GM12878 (cell line): ENCODE results near the gene INTS7. TPM values are rescaled to one million over a fixed set of nuclear protein-coding genes. Genes with fewer than 3 reads are reported as not detected.

Experiments
- ATAC-seq: fragments of 200-7000 bp; cut with Tn5 transposase; 3 replicates; pipeline ENCODE4 v1.9.1; 2020; ENCODE audit warnings: mild to moderate bottlenecking, moderate library complexity
- BruUV-seq: library from RNA; stranded (reverse); fragments of 400-500 nt; replicated peaks from 2 replicates; lab custom pipeline; 2021; lab: Mats Ljungman, UMichigan
- CTCF ChIA-PET: fragments of 300-600 bp; sonication (Branson Sonifier 250); formaldehyde crosslinking; extraction: SDS; loops from one replicate; lab custom pipeline; 2021; ENCODE audit warnings: inconsistent platforms; lab: Yijun Ruan, JAX
- POLR2A ChIA-PET: fragments of 350-600 bp; formaldehyde crosslinking; extraction: SDS; loops from one replicate; lab custom pipeline; 2021; ENCODE audit warnings: inconsistent platforms; lab: Charles Lee
- RAD21 ChIA-PET: fragments of 300-600 bp; sonication (Branson Sonifier 250); formaldehyde crosslinking; loops from one replicate; lab custom pipeline; 2023; ENCODE audit warnings: antibody characterized with exemption; ENCODE audit not compliant: unreplicated experiment; lab: Charles Lee
- SMC1A ChIA-PET: fragments of 300-600 bp; sonication (Branson Sonifier 250); formaldehyde crosslinking; loops from one replicate; lab custom pipeline; 2023; ENCODE audit not compliant: unreplicated experiment, uncharacterized antibody; lab: Charles Lee
- DNase-seq: peaks from one replicate; pipeline ENCODE4 v3.0.0-alpha.2; 2011; ENCODE audit warnings: low read depth, low spot score
- FAIRE-seq: peaks from 3 replicates; lab custom pipeline; 2011; peaks lifted over from hg19 to GRCh38; lab: Jason Lieb, UNC
- H2AFZ ChIP-seq: 2 replicates; pipeline ENCODE4 v1.6.0; 2011; ENCODE audit warnings: low read depth, low read length, control low read depth; ENCODE audit not compliant: control insufficient read depth
- H3K27ac ChIP-seq: 2 replicates; pipeline ENCODE4 v1.5.1; 2011; ENCODE audit warnings: control low read depth; ENCODE audit not compliant: control insufficient read depth, insufficient read depth
- H3K27me3 ChIP-seq, 2 experiments: replicated peaks in 1 of 2; 2 replicates each; pipeline versions ENCODE4 v1.6.0 to v1.6.1; 2011; ENCODE audit warnings: low read length in 1 of 2; ENCODE audit not compliant: control insufficient read depth in 2 of 2, insufficient read depth in 2 of 2
- H3K36me3 ChIP-seq, 2 experiments: 2 replicates each; pipeline ENCODE4 v1.5.1; 2011; ENCODE audit warnings: low read length in 1 of 2; ENCODE audit not compliant: control insufficient read depth in 2 of 2, insufficient read depth in 2 of 2
- H3K4me1 ChIP-seq: 2 replicates; pipeline ENCODE4 v1.6.1; 2011; ENCODE audit warnings: mild to moderate bottlenecking, low read length, moderate library complexity, mixed read lengths; ENCODE audit not compliant: control insufficient read depth, insufficient read depth
- H3K4me2 ChIP-seq: 2 replicates; pipeline ENCODE4 v1.6.0; 2011; ENCODE audit warnings: control low read depth; ENCODE audit not compliant: control insufficient read depth, insufficient read depth
- H3K4me3 ChIP-seq: fragments of 200-600 bp; sonication (generic); 2 replicates; pipeline ENCODE4 v1.5.1; 2016
- H3K79me2 ChIP-seq: 2 replicates; pipeline ENCODE4 v1.6.0; 2011; ENCODE audit warnings: low read length; ENCODE audit not compliant: control insufficient read depth, insufficient read depth
- H3K9ac ChIP-seq: 2 replicates; pipeline ENCODE4 v1.8.0; 2011; ENCODE audit warnings: low read length, control low read depth, mixed read lengths; ENCODE audit not compliant: control insufficient read depth, insufficient read depth
- H3K9me3 ChIP-seq: replicated peaks from 3 replicates; pipeline ENCODE4 v1.5.1; 2011; ENCODE audit warnings: mild to moderate bottlenecking, low read length; ENCODE audit not compliant: control insufficient read depth, insufficient read depth
- H4K20me1 ChIP-seq: 2 replicates; pipeline ENCODE4 v1.6.0; 2011; ENCODE audit not compliant: control insufficient read depth, insufficient read depth
- CEBPB ChIP-seq, 2 experiments: fragments of 150-350 bp in 1 of 2; IDR thresholded peaks; 2 replicates each; pipeline ENCODE4 v1.6.1; 2012 to 2014; ENCODE audit warnings: low read depth in 2 of 2, low read length in 2 of 2, borderline replicate concordance in 1 of 2, inconsistent platforms in 1 of 2
- DPF2 ChIP-seq: fragments of 450-650 bp; IDR thresholded peaks from 2 replicates; pipeline ENCODE4 v1.6.1; 2017; ENCODE audit warnings: mild to moderate bottlenecking
- ESRRA ChIP-seq: IDR thresholded peaks from 2 replicates; pipeline ENCODE4 v1.6.1; 2012; ENCODE audit warnings: mild to moderate bottlenecking, low read length, improper control_type of control experiment
- IRF4 ChIP-seq: IDR thresholded peaks from 2 replicates; pipeline ENCODE4 v1.6.1; 2011; ENCODE audit warnings: low read depth, low read length
- JUND ChIP-seq: IDR thresholded peaks from 2 replicates; pipeline ENCODE4 v1.6.1; 2012; ENCODE audit warnings: low read depth, mild to moderate bottlenecking, low read length, improper control_type of control experiment, moderate library complexity
- MEF2B ChIP-seq: fragments of 450-650 bp; IDR thresholded peaks from 2 replicates; pipeline ENCODE4 v1.6.1; 2018; ENCODE audit warnings: mild to moderate bottlenecking, moderate library complexity; ENCODE audit not compliant: partially characterized antibody, poor library complexity, severe bottlenecking
- NRF1 ChIP-seq: conservative IDR thresholded peaks from 2 replicates; pipeline ENCODE4 v1.6.1; 2011; ENCODE audit warnings: mild to moderate bottlenecking, low read depth, low read length, improper control_type of control experiment
- SKIL ChIP-seq: fragments of 450-650 bp; IDR thresholded peaks from 2 replicates; pipeline ENCODE4 v1.6.1; 2017; ENCODE audit warnings: mild to moderate bottlenecking, low read depth, inconsistent platforms; ENCODE audit not compliant: poor library complexity, severe bottlenecking
- ZBTB4 ChIP-seq: fragments of 450-650 bp; formaldehyde crosslinking; IDR thresholded peaks from 2 replicates; pipeline ENCODE4 v1.4.0; 2022; ENCODE audit warnings: mild to moderate bottlenecking, moderate library complexity
- ZNF207 ChIP-seq: fragments of 450-650 bp; IDR thresholded peaks from 2 replicates; pipeline ENCODE4 v1.6.1; 2014; ENCODE audit warnings: antibody characterized with exemption, mild to moderate bottlenecking, borderline replicate concordance
- ZNF384 ChIP-seq: IDR thresholded peaks from 2 replicates; pipeline ENCODE4 v1.6.1; 2012; ENCODE audit warnings: low read depth, mild to moderate bottlenecking, low read length, improper control_type of control experiment, borderline replicate concordance
- WGBS: methylation state at CpG from one replicate; pipeline ENCODE4 v1.1.6; 2016; ENCODE audit warnings: low lambda C conversion rate; ENCODE audit not compliant: insufficient replicate concordance, insufficient coverage; ENCODE audit errors: missing lambda C conversion rate; 5-methylcytosine and 5-hydroxymethylcytosine counted together
- in situ Hi-C: fragments of 300-500 bp; cut with MboI; formaldehyde crosslinking; loops from 9 replicates; pipeline ENCODE4 v1.14.3; 2018; ENCODE audit warnings: mixed read lengths
- intact Hi-C: fragments of 100-400 bp; cut with micrococcal nuclease; formaldehyde crosslinking; loops from one replicate; pipeline ENCODE4 v1.14.2; 2022; ENCODE audit not compliant: unreplicated experiment
- polyA plus RNA-seq, 11 experiments: library from polyadenylated mRNA; depleted of rRNA in 4 of 11; unstranded in 6 of 11; stranded (reverse) in 5 of 11; fragments of >200 nt; fragmentation: Nextera tagmentation in 4 of 11; fragmentation: Illumina TruSeq in 1 of 11; extraction: Ambion mirVana in 4 of 11; extraction: Trizol in 1 of 11; gene quantifications; 1 replicate in 1 of 11; 2 replicates in 10 of 11; pipeline versions ENCODE4 v1.2.1 to v1.2.3, GENCODE V29; 2011 to 2016; ENCODE audit warnings: inconsistent platforms in 2 of 11, missing spikeins in 2 of 11, low read depth in 1 of 11
- total RNA-seq, 4 experiments: library from RNA; depleted of rRNA in 3 of 4; stranded (reverse); fragments of >200 nt in 3 of 4; fragmentation: Illumina TruSeq in 1 of 4; extraction: Trizol in 1 of 4; gene quantifications; 2 replicates each; pipeline versions ENCODE4 v1.2.1 to v1.2.3, GENCODE V29; 2013 to 2021
- TF ChIP-seq, protein P1 (sequence below): fragments of 450-650 bp; formaldehyde crosslinking; IDR thresholded peaks from 2 replicates; pipeline ENCODE4 v1.5.0; 2022; ENCODE audit warnings: mild to moderate bottlenecking, missing genetic modification characterization
- TF ChIP-seq, protein P2 (sequence below): IDR thresholded peaks from 2 replicates; pipeline ENCODE4 v1.6.1; 2011; ENCODE audit warnings: low read depth, low read length, improper control_type of control experiment, borderline replicate concordance

INTS7 gene
- total and polyA plus RNA-seq, 10 of the 15 experiments (the other 5 are each of a cell fraction or from before 2014, with no cell fraction given), result 17.1 to 49.1 (median 26.8) TPM

- H3K4me1 ChIP-seq, result 0 out of 2 replicates have a peak, but pooled peaks cover 3% of the 10 kb centered on the region
- intact Hi-C loops, result no loop called here
- no peak overlapping the region for H3K27ac ChIP-seq
- no peak overlapping the region for H3K4me3 ChIP-seq
- WGBS, result 53% methylated on average over 1 of the region's 1 CpG
- H2AFZ ChIP-seq, result peak overlapping the region; percentile 29; the same call in 1 of the 2 replicates
- H3K27me3 ChIP-seq, result no peaks in the 10 kb centered on the region
- no peak for FAIRE-seq
- H3K9ac ChIP-seq, result no peak overlapping the region
- ChIA-PET RAD21 (interaction anchor here (1.5 to 1.8 kb wide), 2 partner anchors 9 to 26 kb away, joined by 4 to 10 read pairs; partner anchors contain the start of genes DTL and INTS7), POLR2A (interaction anchor here (0.8 to 2.1 kb wide), 2 partner anchors 9 to 11 kb away, joined by 5 to 10 read pairs; partner anchors contain the start of genes DTL and INTS7), CTCF (interaction anchor here (0.6 to 3.4 kb wide), 5 partner anchors 9 to 411 kb away, joined by 3 to 19 read pairs (median 4); partner anchors contain the start of genes DTL and INTS7), SMC1A (interaction anchor here (2.1 to 2.6 kb wide), 3 partner anchors 10 to 32 kb away, joined by 5 to 12 read pairs (median 6); partner anchors contain the start of genes DTL and INTS7)
- no peaks in the 10 kb centered on the region; the same call in 2 of the 3 replicates for H3K9me3 ChIP-seq
- H3K36me3 ChIP-seq, result peaks cover 5 to 14% of the 10 kb centered on the region in 2 experiments
- no peak for DNase-seq
- peaks cover 41% of the 10 kb centered on the region for H3K79me2 ChIP-seq
- no peaks in the 10 kb centered on the region for H4K20me1 ChIP-seq
- no TSS peak for BruUV-seq
- ATAC-seq, result peak; percentile 24; the same call in 2 of the 3 replicates
- H3K4me2 ChIP-seq, result no peak overlapping the region
- in situ Hi-C loops, result no loop called here
- TF ChIP-seq, protein P1, sequence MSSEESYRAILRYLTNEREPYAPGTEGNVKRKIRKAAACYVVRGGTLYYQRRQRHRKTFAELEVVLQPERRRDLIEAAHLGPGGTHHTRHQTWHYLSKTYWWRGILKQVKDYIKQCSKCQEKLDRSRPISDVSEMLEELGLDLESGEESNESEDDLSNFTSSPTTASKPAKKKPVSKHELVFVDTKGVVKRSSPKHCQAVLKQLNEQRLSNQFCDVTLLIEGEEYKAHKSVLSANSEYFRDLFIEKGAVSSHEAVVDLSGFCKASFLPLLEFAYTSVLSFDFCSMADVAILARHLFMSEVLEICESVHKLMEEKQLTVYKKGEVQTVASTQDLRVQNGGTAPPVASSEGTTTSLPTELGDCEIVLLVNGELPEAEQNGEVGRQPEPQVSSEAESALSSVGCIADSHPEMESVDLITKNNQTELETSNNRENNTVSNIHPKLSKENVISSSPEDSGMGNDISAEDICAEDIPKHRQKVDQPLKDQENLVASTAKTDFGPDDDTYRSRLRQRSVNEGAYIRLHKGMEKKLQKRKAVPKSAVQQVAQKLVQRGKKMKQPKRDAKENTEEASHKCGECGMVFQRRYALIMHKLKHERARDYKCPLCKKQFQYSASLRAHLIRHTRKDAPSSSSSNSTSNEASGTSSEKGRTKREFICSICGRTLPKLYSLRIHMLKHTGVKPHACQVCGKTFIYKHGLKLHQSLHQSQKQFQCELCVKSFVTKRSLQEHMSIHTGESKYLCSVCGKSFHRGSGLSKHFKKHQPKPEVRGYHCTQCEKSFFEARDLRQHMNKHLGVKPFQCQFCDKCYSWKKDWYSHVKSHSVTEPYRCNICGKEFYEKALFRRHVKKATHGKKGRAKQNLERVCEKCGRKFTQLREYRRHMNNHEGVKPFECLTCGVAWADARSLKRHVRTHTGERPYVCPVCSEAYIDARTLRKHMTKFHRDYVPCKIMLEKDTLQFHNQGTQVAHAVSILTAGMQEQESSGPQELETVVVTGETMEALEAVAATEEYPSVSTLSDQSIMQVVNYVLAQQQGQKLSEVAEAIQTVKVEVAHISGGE (CRISPR knock-in tag), result no peak
- TF ChIP-seq IRF4 (no peak), SKIL (no peak), ZNF207 (no peak), ZNF384 (no peak), ZBTB4 (CRISPR knock-in tag) (no peak), CEBPB (IDR thresholded peaks at IDR 0.05; ENCODE audit: borderline replicate concordance in 1 of 2, low read depth in 2 of 2, low read length in 2 of 2) (no peak), NRF1 (no peak), JUND (no peak), MEF2B (no peak), ESRRA (no peak), DPF2 (no peak)
- TF ChIP-seq, protein P2, sequence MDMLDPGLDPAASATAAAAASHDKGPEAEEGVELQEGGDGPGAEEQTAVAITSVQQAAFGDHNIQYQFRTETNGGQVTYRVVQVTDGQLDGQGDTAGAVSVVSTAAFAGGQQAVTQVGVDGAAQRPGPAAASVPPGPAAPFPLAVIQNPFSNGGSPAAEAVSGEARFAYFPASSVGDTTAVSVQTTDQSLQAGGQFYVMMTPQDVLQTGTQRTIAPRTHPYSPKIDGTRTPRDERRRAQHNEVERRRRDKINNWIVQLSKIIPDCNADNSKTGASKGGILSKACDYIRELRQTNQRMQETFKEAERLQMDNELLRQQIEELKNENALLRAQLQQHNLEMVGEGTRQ, result no peak
These were observed 9.5 kb upstream of the INTS7 start for GRCh38 chr1:212044851-212045250.
